GM12872 (cell line): ENCODE data around the gene CEACAM4.

Experiments used
- CTCF ChIP-seq: IDR thresholded peaks from 3 replicates; pipeline ENCODE4 v1.5.1; 2011; ENCODE audit warnings: low read depth, mild to moderate bottlenecking, low read length, moderate library complexity; ENCODE audit not compliant: insufficient read depth

The CEACAM4 gene

DNA sequence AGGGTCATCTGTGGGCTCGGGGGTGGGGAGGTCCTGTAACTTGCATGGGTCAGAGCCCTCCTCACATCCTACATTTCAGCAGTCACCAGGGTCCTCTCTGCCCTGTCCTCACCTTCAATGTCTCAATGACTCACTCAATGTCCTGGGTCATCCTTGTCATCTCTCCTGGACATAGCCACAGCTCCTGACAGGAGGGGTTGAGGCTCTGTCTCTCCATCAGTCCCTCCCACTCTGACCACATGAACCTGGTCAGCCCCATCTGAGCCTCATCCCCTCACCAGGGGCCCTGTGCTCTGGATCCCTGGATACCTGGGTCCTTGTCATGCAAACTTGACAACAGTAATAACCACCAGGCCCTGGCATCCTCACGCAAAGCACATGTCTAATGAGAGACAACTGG, 37.5 kb downstream of the CEACAM4 start:
- TF ChIP-seq CTCF: no peak

- TF ChIP-seq CTCF: no peak
Measured at GRCh38 chr19:41588497-41589209, 38.2 kb downstream of the CEACAM4 start.

- TF ChIP-seq CTCF: no peak
Measured at GRCh38 chr19:41587838-41588210, 39.0 kb downstream of the CEACAM4 start.

GRCh38 chr19:41587101-41587837, 39.6 kb downstream of the CEACAM4 start:
- TF ChIP-seq CTCF: no peak

GRCh38 chr19:41586064-41586463, 40.8 kb downstream of the CEACAM4 start:
- TF ChIP-seq CTCF: no peak

GRCh38 chr19:41584931-41585330, 41.9 kb downstream of the CEACAM4 start:
- TF ChIP-seq CTCF: no peak

DNA sequence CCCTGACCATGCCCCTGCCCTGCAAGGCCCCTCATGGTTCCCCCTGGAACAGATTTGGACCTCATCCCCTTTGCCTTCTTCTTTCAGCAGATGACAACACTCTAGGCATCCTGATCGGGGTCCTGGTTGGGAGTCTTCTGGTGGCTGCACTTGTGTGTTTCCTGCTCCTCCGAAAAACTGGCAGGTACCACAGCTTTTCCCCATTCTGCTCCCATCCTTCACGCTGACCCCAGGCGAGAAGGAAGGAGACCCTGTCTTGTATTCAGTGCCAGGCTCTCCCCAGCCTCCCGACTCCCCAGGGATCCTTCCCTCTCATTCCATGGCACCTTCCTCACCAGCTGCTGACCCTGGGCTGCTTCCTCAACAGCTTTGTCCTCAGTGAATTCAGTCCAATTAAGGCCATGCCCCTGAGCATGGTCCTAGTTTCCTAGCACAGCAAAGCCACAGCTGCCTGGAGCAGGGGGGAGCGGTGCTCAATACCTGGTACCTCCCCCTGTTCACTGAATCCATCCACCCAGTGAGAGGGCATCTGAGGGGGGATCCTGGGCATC, 42.5 kb downstream of the CEACAM4 start:
- no peak for TF ChIP-seq CTCF
